PC-3 (cell line): Measurements from ENCODE around the gene OR12D1.

Experiments used
- EZH2 ChIP-seq: fragments of 300-600 bp; sonication (generic); IDR thresholded peaks from one replicate; pipeline ENCODE4 v1.6.1; 2017; ENCODE audit warnings: antibody characterized with exemption, mild to moderate bottlenecking, low read length; ENCODE audit not compliant: unreplicated experiment
- EZH2phosphoT487 ChIP-seq: fragments of 300-600 bp; sonication (generic); IDR thresholded peaks from 2 replicates; pipeline ENCODE4 v1.6.1; 2018; ENCODE audit warnings: mild to moderate bottlenecking, antibody characterized with exemption, low read length, borderline replicate concordance
- TF ChIP-seq, protein P1 (sequence below): fragments of 300-600 bp; sonication (generic); conservative IDR thresholded peaks from 2 replicates; pipeline ENCODE4 v1.5.1; 2017; ENCODE audit warnings: antibody characterized with exemption, low read depth, mild to moderate bottlenecking, low read length

DNA sequence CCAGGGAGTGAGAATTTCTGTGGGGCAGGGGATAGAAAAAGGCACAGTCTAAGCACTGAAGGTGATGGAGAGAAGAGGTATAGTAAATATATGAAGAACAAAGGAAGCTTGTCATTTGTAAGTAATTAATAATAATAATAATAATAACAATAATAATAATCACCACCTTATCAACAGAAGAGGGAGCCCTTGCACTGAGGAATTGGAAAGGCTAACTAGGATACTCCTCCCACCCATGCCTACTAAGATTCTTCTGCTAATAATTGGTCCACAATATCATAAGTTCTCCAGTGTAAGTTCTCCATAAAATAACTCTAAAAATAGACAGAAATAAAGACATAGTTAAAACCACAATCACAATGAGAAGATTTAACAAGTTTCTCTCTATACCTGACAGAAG, 38.7 kb upstream of the OR12D1 start:
- TF ChIP-seq, protein P1, sequence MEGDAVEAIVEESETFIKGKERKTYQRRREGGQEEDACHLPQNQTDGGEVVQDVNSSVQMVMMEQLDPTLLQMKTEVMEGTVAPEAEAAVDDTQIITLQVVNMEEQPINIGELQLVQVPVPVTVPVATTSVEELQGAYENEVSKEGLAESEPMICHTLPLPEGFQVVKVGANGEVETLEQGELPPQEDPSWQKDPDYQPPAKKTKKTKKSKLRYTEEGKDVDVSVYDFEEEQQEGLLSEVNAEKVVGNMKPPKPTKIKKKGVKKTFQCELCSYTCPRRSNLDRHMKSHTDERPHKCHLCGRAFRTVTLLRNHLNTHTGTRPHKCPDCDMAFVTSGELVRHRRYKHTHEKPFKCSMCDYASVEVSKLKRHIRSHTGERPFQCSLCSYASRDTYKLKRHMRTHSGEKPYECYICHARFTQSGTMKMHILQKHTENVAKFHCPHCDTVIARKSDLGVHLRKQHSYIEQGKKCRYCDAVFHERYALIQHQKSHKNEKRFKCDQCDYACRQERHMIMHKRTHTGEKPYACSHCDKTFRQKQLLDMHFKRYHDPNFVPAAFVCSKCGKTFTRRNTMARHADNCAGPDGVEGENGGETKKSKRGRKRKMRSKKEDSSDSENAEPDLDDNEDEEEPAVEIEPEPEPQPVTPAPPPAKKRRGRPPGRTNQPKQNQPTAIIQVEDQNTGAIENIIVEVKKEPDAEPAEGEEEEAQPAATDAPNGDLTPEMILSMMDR = peak; percentile 34; the same call in 1 of the 2 replicates
- TF ChIP-seq EZH2 = no peak
- no peak for TF ChIP-seq EZH2phosphoT487
